Amygdala (tissue), 56 donors: ENCODE measurements around the gene TADA3.

ENCODE experiments used
- DNase-seq, 56 donors: peaks; one replicate each; lab custom pipeline; 2025; lab: John Stamatoyannopoulos, UW

Gene TADA3

GRCh38 chr3:9768141-9768775 lies 24.0 kb downstream of the TADA3 start:
- no peak for DNase-seq

GRCh38 chr3:9767418-9767817 lies 24.9 kb downstream of the TADA3 start:
- DNase-seq: no peak

- no peak for DNase-seq
Observed at GRCh38 chr3:9765865-9766264, 26.4 kb downstream of the TADA3 start.

- DNase-seq: no peak
Observed at GRCh38 chr3:9762871-9763270, 29.4 kb downstream of the TADA3 start.

GRCh38 chr3:9761919-9762318 lies 30.4 kb downstream of the TADA3 start:
- DNase-seq: no peak

GRCh38 chr3:9760779-9761505 lies 31.3 kb downstream of the TADA3 start:
- DNase-seq: no peak

GRCh38 chr3:9757427-9757826 lies 34.8 kb downstream of the TADA3 start:
- no peak for DNase-seq

- no peak for DNase-seq
Observed at GRCh38 chr3:9754678-9755077, 37.6 kb downstream of the TADA3 start.

GRCh38 chr3:9750556-9751411 lies 41.5 kb downstream of the TADA3 start:
- peak in 1 of 56 donors; percentile 14 for DNase-seq

- DNase-seq: peak; percentile 29 to 98 (median 94)
Observed at GRCh38 chr3:9749645-9750555, 42.4 kb downstream of the TADA3 start, which contains the start of gene OGG1. TSS of gene OGG1 (plus strand) at chr3:9749952. CDS start at chr3:9750287, 335 bp downstream.

- peak in 1 of 56 donors; percentile 57 for DNase-seq
Observed at GRCh38 chr3:9749296-9749644, 43.0 kb downstream of the TADA3 start.

- DNase-seq: no peak
Observed at GRCh38 chr3:9748031-9748430, 44.2 kb downstream of the TADA3 start.

- no peak for DNase-seq
Observed at GRCh38 chr3:9747267-9747666, 45.0 kb downstream of the TADA3 start.

GRCh38 chr3:9746330-9746729 lies 45.9 kb downstream of the TADA3 start:
- peak in 3 of 56 donors; percentile 9 to 35 (median 12) for DNase-seq

- no peak for DNase-seq
Observed at GRCh38 chr3:9745521-9745920, 46.8 kb downstream of the TADA3 start.

- no peak for DNase-seq
Observed at GRCh38 chr3:9744162-9744561, 48.1 kb downstream of the TADA3 start.

GRCh38 chr3:9743548-9743947 lies 48.7 kb downstream of the TADA3 start:
- DNase-seq: no peak

GRCh38 chr3:9742560-9742959 lies 49.7 kb downstream of the TADA3 start:
- no peak for DNase-seq

GRCh38 chr3:9739181-9739580 lies 53.1 kb downstream of the TADA3 start:
- no peak for DNase-seq

GRCh38 chr3:9736831-9737230 lies 55.4 kb downstream of the TADA3 start:
- DNase-seq: peak in 8 of 56 donors; percentile 7 to 66 (median 21)
